ENCODE results near the gene SPSB2. TPM values are rescaled to one million over a fixed set of nuclear protein-coding genes. Genes with fewer than 3 reads are reported as not detected.

The SPSB2 gene
- total and polyA plus RNA-seq, 2 donors (not counting 1 experiment from before 2014, with no cell fraction given), result 9.4 to 16.0 TPM

DNA sequence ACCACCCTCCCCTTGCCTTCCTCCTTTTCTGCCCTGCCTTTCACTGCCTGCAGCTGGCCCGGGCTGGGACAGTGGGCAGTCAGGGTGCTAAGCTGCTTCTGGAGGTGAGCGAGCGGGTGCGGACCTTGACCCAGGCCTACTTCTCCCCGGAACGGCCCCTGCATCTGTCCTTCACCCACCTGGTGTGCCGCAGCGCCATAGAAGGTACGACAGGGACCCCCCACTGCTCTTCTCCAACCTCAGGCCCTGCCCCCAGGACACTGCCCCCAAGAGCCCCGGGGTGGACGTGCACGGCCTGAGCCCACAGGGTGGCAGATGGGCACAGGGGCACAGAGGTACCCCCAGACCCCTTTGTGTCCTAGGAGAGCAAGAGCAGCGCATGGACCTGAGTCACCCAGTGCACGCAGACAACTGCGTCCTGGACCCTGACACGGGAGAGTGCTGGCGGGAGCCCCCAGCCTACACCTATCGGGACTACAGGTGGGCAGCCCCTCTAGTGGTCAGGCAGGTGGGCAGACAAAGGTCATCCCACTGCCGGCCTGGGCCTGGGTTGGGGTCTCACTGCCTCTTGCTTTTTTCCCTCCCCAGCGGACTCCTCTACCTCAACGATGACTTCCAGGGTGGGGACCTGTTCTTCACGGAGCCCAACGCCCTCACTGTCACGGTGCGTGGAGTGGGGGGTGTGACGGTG is 35.6 kb downstream of the SPSB2 start:
- WGBS (ENCODE audit: insufficient coverage), result 94% methylated on average over 23 of the region's 26 CpGs
- Histone ChIP-seq H3K4me3 (ENCODE audit: control extremely low read depth in 1 of 5, extremely low read depth in 1 of 5, insufficient read depth in 1 of 5, low read depth in 2 of 5, low read length in 4 of 5) (no peak overlapping the region), H3K36me3 (replicated peaks in 1 of 2; ENCODE audit: control extremely low read depth in 1 of 2, control insufficient read depth in 1 of 2, extremely low read depth in 1 of 2, insufficient read depth in 2 of 2, low read length in 1 of 2) (no peaks in the 10 kb centered on the region), H3K9ac (ENCODE audit: low read length) (no peak overlapping the region), H3K4me1 (ENCODE audit: control insufficient read depth in 2 of 2, insufficient read depth in 2 of 2, low read length in 2 of 2) (peaks cover 0 to 24% of the 10 kb centered on the region in 2 donors), H3K79me2 (ENCODE audit: control insufficient read depth, insufficient read depth, low read length) (no peaks in the 10 kb centered on the region), H3K27ac (ENCODE audit: low read length in 2 of 2) (no peak overlapping the region), H2AFZ (ENCODE audit: insufficient read depth, low read depth, low read length, poor library complexity, severe bottlenecking) (no peak overlapping the region), H3K9me3 (ENCODE audit: control extremely low read depth in 1 of 3, control insufficient read depth in 2 of 3, insufficient read depth in 1 of 3, low read length in 2 of 3) (peaks cover 0 to 3% (median 0%) of the 10 kb centered on the region in 3 donors), H4K20me1 (ENCODE audit: control insufficient read depth, insufficient read depth, low read length, poor library complexity, severe bottlenecking) (no peaks in the 10 kb centered on the region), H3K27me3 (replicated peaks in 1 of 4; ENCODE audit: control extremely low read depth in 1 of 4, control insufficient read depth in 3 of 4, insufficient read depth in 4 of 4, low read length in 3 of 4) (peaks cover 0 to 6% (median 0%) of the 10 kb centered on the region in 4 experiments), H3K4me2 (replicated peaks; ENCODE audit: low read depth, low read length, poor library complexity, severe bottlenecking) (no peak overlapping the region)
- TF ChIP-seq EZH2 (IDR thresholded peaks at IDR 0.05; ENCODE audit: borderline replicate concordance, insufficient read depth, low read depth, low read length, poor library complexity, severe bottlenecking), result no peak
- TF ChIP-seq, protein P1, sequence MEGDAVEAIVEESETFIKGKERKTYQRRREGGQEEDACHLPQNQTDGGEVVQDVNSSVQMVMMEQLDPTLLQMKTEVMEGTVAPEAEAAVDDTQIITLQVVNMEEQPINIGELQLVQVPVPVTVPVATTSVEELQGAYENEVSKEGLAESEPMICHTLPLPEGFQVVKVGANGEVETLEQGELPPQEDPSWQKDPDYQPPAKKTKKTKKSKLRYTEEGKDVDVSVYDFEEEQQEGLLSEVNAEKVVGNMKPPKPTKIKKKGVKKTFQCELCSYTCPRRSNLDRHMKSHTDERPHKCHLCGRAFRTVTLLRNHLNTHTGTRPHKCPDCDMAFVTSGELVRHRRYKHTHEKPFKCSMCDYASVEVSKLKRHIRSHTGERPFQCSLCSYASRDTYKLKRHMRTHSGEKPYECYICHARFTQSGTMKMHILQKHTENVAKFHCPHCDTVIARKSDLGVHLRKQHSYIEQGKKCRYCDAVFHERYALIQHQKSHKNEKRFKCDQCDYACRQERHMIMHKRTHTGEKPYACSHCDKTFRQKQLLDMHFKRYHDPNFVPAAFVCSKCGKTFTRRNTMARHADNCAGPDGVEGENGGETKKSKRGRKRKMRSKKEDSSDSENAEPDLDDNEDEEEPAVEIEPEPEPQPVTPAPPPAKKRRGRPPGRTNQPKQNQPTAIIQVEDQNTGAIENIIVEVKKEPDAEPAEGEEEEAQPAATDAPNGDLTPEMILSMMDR (IDR thresholded peaks at IDR 0.05), result no peak
- no peak overlapping the region for H3K4me3 Mint-ChIP-seq
- H3K4me1 Mint-ChIP-seq, result peaks cover 17% of the 10 kb centered on the region
- H3K27me3 Mint-ChIP-seq, result peaks cover 5% of the 10 kb centered on the region
- ChIA-PET POLR2A (interaction anchor here (0.5 to 1.5 kb wide), 2 partner anchors 141 to 148 kb away, joined by 6 to 10 read pairs; partner anchors contain the start of gene ZNF384), CTCF (interaction anchor here (0.9 to 3.8 kb wide), 8 partner anchors 12 to 266 kb away, joined by 3 to 31 read pairs (median 8); partner anchors contain the start of genes MLF2, SPSB2, TPI1 and USP5)
- no peak for DNase-seq
- no peak for ATAC-seq (ENCODE audit: low read depth)
- no peaks in the 10 kb centered on the region for H3K9me3 Mint-ChIP-seq (ENCODE audit: insufficient read depth)
- no peak overlapping the region for H3K27ac Mint-ChIP-seq
- intact Hi-C loops (cut with micrococcal nuclease), result no loop called here

DNA sequence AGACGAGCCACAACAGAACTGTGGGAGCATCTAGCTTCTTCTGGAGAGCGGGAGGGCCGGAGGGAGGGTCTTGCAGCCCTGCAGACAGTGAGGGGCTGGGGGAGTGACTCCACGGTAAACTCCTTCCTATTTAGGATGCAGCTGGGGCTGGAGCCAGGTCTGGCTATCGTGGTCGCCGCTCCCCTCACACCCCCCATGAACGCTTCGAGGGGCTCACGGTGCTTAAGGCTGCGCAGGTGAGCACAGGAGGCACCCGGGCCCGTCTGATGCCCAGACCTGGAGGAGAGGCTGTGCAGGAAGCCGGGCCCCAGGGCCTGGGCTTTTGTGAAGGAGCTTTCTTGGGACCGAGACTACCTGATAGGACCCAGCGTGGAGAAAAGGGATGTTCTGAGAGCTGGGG is 36.3 kb downstream of the SPSB2 start:
- CTCF ChIA-PET, result interaction anchor here (0.9 to 3.8 kb wide), 11 partner anchors 12 to 265 kb away, joined by 3 to 31 read pairs (median 4); partner anchors contain the start of genes MLF2, SPSB2, TPI1 and USP5
- H3K4me1 Mint-ChIP-seq, result peaks cover 17% of the 10 kb centered on the region
- ATAC-seq (ENCODE audit: low read depth) (no peak), DNase-seq (no peak)
- Histone ChIP-seq H3K27ac (ENCODE audit: low read length in 2 of 2) (no peak overlapping the region), H3K4me1 (ENCODE audit: control insufficient read depth in 2 of 2, insufficient read depth in 2 of 2, low read length in 2 of 2) (peaks cover 0 to 24% of the 10 kb centered on the region in 2 donors), H2AFZ (ENCODE audit: insufficient read depth, low read depth, low read length, poor library complexity, severe bottlenecking) (no peak overlapping the region), H3K4me2 (replicated peaks; ENCODE audit: low read depth, low read length, poor library complexity, severe bottlenecking) (no peak overlapping the region), H3K79me2 (ENCODE audit: control insufficient read depth, insufficient read depth, low read length) (no peaks in the 10 kb centered on the region), H4K20me1 (ENCODE audit: control insufficient read depth, insufficient read depth, low read length, poor library complexity, severe bottlenecking) (no peaks in the 10 kb centered on the region), H3K4me3 (ENCODE audit: control extremely low read depth in 1 of 5, extremely low read depth in 1 of 5, insufficient read depth in 1 of 5, low read depth in 2 of 5, low read length in 4 of 5) (no peak overlapping the region), H3K27me3 (replicated peaks in 1 of 4; ENCODE audit: control extremely low read depth in 1 of 4, control insufficient read depth in 3 of 4, insufficient read depth in 4 of 4, low read length in 3 of 4) (peaks cover 0 to 6% (median 0%) of the 10 kb centered on the region in 4 experiments), H3K9me3 (ENCODE audit: control extremely low read depth in 1 of 3, control insufficient read depth in 2 of 3, insufficient read depth in 1 of 3, low read length in 2 of 3) (peaks cover 0 to 3% (median 0%) of the 10 kb centered on the region in 3 donors), H3K9ac (ENCODE audit: low read length) (no peak overlapping the region), H3K36me3 (replicated peaks in 1 of 2; ENCODE audit: control extremely low read depth in 1 of 2, control insufficient read depth in 1 of 2, extremely low read depth in 1 of 2, insufficient read depth in 2 of 2, low read length in 1 of 2) (no peaks in the 10 kb centered on the region)
- H3K27me3 Mint-ChIP-seq, result peaks cover 11% of the 10 kb centered on the region
- H3K4me3 Mint-ChIP-seq, result no peak overlapping the region
- POLR2A ChIA-PET, result interaction anchor here (0.5 to 1.5 kb wide), 3 partner anchors 15 to 147 kb away, joined by 3 to 10 read pairs (median 6); partner anchors contain the start of genes USP5 and ZNF384
- WGBS (ENCODE audit: insufficient coverage), result 92% methylated on average over 16 of the region's 16 CpGs
- H3K9me3 Mint-ChIP-seq (ENCODE audit: insufficient read depth), result no peaks in the 10 kb centered on the region
- intact Hi-C loops (cut with micrococcal nuclease), result no loop called here
- TF ChIP-seq, protein P1 (IDR thresholded peaks at IDR 0.05), result no peak
- no peak for TF ChIP-seq EZH2 (IDR thresholded peaks at IDR 0.05; ENCODE audit: borderline replicate concordance, insufficient read depth, low read depth, low read length, poor library complexity, severe bottlenecking)
- H3K27ac Mint-ChIP-seq, result no peak overlapping the region

All from B cell (primary cell).